Cardiac fibroblast (primary cell): ENCODE measurements around the gene C20orf96.
A peak's percentile ranks its signal among the peaks of the same experiment; 100 is the strongest.
"Not testable (repeated sequence)": the region's sequence is repeated elsewhere in the genome, so short reads cannot be mapped to it uniquely, and the experiment has no call there.

ENCODE experiments used
- DNase-seq, 2 donors: peaks; one replicate each; pipeline versions ENCODE4 v3.0.0 to v3.0.0-alpha.2; 2010; ENCODE audit warnings: low read depth in 2 of 2
- H3K4me3 ChIP-seq, 2 donors: replicated peaks in 1 of 2; 1 replicate in 1 of 2; 2 replicates in 1 of 2; pipeline ENCODE4 v1.5.1; 2011; ENCODE audit warnings: low read depth in 2 of 2, low read length in 2 of 2, mild to moderate bottlenecking in 2 of 2, moderate library complexity in 1 of 2
- TF ChIP-seq, protein P1 (sequence below): IDR thresholded peaks from one replicate; pipeline ENCODE4 v1.5.1; 2011; ENCODE audit warnings: low read depth, mild to moderate bottlenecking, low read length, inconsistent platforms

C20orf96 gene

DNA sequence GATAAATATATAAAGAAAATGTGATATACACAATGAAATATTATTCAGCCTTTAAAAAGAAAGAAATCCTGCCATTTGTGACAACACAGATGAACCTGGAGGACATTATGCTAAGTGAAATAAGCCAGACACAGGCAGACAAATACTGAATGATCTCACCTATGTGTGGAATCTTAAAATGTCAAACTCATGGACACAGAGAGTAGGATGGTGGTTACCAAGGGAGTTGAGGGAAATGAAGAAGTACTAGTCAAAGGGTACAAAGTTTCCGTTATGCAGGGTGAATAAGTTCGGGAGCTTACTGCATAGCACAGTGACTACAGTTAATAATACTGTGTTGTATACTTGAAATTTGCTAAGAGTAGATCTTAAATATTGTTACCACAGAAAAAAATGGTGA lies 47.6 kb downstream of the C20orf96 start:
- DNase-seq = no peak
- TF ChIP-seq, protein P1, sequence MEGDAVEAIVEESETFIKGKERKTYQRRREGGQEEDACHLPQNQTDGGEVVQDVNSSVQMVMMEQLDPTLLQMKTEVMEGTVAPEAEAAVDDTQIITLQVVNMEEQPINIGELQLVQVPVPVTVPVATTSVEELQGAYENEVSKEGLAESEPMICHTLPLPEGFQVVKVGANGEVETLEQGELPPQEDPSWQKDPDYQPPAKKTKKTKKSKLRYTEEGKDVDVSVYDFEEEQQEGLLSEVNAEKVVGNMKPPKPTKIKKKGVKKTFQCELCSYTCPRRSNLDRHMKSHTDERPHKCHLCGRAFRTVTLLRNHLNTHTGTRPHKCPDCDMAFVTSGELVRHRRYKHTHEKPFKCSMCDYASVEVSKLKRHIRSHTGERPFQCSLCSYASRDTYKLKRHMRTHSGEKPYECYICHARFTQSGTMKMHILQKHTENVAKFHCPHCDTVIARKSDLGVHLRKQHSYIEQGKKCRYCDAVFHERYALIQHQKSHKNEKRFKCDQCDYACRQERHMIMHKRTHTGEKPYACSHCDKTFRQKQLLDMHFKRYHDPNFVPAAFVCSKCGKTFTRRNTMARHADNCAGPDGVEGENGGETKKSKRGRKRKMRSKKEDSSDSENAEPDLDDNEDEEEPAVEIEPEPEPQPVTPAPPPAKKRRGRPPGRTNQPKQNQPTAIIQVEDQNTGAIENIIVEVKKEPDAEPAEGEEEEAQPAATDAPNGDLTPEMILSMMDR = no peak
- no peak overlapping the region for H3K4me3 ChIP-seq

DNA sequence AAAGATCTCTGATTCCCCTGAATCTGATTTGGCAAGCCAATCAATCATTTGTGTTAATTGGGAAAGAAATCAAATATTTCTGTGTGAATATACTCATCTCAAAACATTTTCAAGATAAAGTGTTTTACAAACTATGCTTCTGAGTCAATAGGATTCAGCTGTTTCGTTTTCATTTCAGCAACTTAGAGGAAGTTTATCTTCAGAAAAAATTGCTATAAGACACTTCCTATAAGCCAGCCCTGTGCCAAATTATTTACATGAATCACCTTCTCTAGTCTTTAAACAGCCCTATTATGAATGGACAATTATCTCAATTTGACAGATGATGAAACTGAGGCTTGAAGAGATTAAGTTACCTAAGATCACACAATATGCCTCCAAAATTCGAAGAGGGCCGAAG lies 52.6 kb downstream of the C20orf96 start:
- no peak overlapping the region for H3K4me3 ChIP-seq
- no peak for DNase-seq
- TF ChIP-seq, protein P1 = no peak

DNA sequence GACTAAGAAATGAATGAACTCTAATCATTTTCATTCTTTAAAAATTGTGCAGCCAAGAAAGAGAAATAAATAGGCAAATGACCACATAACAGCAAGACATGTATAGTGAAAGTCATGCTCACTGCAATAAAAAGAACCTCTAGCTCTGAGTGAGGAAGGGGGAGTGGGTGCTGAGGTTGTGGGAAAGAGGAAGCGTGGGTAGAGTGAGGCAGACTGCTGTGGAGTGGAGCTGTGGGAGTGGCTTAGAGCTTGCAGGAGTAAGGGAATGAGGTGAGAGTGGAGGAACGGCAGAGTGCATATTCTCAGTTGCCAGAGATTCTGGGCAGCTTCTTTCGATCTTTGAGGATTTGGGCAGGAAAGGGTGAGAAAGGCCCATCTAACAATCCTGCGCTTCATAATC lies 53.1 kb downstream of the C20orf96 start:
- H3K4me3 ChIP-seq = no peak overlapping the region
- no peak for DNase-seq
- TF ChIP-seq, protein P1 = no peak

DNA sequence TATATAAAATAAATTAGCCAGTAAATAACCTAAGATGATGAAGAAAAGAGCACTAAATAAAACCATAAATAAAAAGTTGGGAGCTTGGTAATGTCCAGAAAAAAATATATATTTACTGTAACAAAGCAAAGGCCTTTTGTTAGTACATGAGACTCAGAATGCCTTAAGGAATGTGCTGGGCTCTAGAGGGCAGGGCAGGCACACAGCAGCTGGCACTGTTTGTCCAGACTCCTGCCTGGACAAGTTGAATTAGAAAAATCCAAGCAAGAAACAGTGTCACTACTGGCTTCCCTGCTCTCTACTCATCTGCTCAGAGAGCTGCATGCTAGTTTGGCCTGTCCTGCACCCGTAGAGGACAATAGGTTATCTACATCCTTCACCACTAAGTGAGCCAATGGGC lies 54.7 kb downstream of the C20orf96 start:
- H3K4me3 ChIP-seq = no peak overlapping the region
- TF ChIP-seq, protein P1 = peak; percentile 13
- DNase-seq = peak; percentile 5 to 49

DNA sequence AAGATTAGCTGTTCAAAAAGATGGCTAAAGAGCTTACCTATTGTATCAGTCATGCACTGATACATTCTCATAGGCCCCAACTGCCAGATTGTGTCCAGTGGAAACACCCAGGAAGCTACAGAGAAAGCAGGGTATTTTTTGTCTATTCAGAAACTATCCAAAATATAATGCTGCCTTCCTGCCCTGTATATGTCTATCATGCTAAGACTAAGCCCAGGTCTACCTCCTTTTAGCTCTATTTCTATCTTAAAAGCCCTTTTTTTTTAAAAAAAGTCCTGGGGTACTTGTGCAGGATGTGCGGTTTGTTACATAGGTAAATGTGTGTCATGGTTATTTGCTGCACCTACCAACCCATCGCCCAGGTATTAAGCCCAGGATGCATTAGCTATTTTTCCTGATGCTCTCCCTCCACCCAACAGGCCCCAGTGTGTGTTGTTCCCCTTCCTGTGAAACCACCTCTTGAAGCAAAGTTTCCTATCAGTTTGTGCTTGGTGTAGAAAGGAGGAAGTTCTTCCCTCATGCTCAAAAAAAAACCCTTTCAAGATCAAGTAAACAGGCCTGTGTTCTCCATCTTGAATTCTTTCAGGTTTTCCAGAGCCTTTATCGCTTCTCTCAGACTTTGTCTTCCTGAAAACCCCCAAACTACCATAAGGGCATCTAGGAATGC lies 63.0 kb downstream of the C20orf96 start:
- TF ChIP-seq, protein P1 = no peak
- no peak overlapping the region for H3K4me3 ChIP-seq
- DNase-seq = no peak

DNA sequence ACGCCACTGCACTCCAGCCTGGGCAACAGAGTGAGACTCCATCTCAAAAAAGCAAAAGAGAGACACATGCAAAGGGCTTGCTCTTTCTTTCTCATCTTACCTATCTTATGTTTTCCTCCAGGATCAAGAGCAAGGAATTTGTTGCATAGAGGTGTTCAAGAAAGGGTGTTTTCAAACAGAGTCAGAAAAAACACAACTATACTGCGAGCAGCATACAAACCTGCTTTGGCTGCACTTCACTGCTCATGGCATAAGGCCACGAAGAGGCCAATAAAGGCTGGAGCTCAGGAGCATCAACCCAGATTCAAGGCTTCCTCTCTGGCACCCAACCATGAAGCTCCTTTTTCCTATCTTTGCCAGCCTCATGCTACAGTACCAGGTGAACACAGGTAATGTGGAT lies 63.6 kb downstream of the C20orf96 start, which contains the start of gene DEFB129:
Gene DEFB129, plus strand, starts transcription at position 301 of the 400 bp plus-strand sequence. Its CDS starts 31 bp downstream, at position 332.
- no peak within 1 kb of the TSS for H3K4me3 ChIP-seq
- TF ChIP-seq, protein P1 = no peak
- no peak for DNase-seq

DNA sequence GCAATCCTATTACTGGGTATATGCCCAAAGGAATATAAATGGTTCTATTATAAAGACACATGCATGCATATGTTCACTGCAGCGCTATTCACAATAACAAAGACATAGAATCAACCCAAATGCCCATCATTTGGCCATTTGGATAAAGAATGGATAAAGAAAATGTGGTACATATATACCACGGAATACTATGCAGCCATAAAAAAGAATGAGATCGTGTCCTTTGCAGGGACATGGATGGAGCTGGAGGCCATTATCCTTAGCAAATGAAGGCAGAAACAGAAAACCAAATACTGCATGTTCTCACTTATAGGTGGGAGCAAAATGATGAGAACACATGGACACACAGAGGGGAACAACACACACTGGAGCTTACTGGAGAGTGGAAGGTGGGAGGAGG lies 64.7 kb downstream of the C20orf96 start:
- not testable (repeated sequence) for H3K4me3 ChIP-seq, DNase-seq
